ENCODE results near the gene EDC4.
A peak's percentile ranks its signal among the peaks of the same experiment; 100 is the strongest.

EDC4 gene

GRCh38 chr16:67877064-67877463 is 4.2 kb downstream of the EDC4 start:
- DNase-seq (ENCODE audit: low read depth, low spot score) = no peak

DNA sequence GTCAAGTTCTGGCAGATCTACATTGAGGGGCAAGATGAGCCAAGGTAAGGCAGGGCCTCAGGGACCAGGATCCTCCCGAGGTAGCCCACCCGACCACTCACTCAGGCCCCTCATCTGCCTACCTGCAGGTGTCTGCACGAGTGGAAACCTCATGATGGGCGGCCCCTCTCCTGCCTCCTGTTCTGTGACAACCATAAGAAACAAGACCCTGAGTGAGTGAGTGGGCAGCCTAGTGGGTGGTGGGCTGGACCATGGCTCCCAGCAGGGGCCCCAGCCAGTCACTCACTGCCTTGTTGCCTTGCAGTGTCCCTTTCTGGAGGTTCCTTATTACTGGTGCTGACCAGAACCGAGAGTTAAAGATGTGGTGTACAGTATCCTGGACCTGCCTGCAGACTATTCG is 5.4 kb downstream of the EDC4 start:
- no peak for DNase-seq (ENCODE audit: low read depth, low spot score)

DNA sequence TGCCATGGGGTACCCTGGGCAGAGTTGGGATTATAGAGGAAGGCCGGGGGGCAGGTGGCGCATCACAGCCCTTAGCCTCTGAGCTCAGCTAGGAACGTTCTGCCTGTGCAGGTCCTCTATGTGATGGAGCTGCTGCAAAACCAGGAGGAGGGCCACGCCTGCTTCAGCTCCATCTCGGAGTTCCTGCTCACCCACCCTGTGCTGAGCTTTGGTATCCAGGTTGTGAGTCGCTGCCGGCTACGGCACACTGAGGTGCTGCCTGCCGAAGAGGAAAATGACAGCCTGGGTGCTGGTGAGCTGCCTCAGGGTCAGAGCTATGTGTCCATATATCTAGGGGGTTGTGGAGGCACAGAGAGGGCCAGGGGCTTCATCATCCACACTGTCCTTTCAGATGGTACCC is 6.0 kb downstream of the EDC4 start:
- DNase-seq (ENCODE audit: low read depth, low spot score) = no peak

DNA sequence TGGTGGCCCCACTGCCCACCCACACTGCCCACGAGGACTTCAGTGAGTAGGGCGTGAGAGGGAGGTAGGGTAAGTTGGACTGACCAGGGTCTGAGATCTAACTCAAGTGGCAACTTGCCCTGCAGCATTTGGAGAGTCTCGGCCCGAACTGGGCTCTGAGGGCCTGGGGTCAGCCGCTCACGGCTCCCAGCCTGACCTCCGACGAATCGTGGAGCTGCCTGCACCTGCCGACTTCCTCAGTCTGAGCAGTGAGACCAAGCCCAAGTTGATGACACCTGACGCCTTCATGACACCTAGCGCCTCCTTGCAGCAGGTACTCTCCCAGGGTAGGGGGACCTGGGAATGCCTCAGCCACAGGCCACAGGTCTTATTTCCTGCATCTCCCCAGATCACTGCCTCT is 6.6 kb downstream of the EDC4 start:
- no peak for DNase-seq (ENCODE audit: low read depth, low spot score)

DNA sequence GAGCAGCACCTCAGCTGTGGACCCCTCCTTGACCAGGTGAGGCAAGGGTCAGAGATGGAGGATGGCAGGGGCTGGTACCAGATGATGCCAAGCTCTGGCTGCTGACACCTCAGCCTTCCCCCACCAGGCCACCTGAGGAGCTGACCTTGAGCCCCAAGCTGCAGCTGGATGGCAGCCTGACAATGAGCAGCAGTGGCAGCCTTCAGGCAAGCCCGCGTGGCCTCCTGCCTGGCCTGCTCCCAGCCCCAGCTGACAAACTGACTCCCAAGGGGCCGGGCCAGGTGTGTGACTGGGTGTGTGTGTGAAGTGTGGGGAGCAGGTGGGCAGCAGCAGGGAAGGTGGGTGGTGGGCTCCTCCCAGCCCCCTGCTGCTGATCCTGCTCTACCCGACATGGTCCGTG is 7.1 kb downstream of the EDC4 start:
- DNase-seq (ENCODE audit: low read depth, low spot score) = no peak

GRCh38 chr16:67880584-67880983 is 7.7 kb downstream of the EDC4 start:
- DNase-seq (ENCODE audit: low read depth, low spot score) = no peak

GRCh38 chr16:67881621-67882161 is 8.8 kb downstream of the EDC4 start:
- DNase-seq (ENCODE audit: low read depth, low spot score) = no peak

GRCh38 chr16:67882374-67883145 is 9.7 kb downstream of the EDC4 start:
- no peak for DNase-seq (ENCODE audit: low read depth, low spot score)

GRCh38 chr16:67883146-67883871 is 10.5 kb downstream of the EDC4 start:
- no peak for DNase-seq (ENCODE audit: low read depth, low spot score)

- no peak for DNase-seq (ENCODE audit: low read depth, low spot score)
Measured at GRCh38 chr16:67883872-67884261, 11.0 kb downstream of the EDC4 start.

DNA sequence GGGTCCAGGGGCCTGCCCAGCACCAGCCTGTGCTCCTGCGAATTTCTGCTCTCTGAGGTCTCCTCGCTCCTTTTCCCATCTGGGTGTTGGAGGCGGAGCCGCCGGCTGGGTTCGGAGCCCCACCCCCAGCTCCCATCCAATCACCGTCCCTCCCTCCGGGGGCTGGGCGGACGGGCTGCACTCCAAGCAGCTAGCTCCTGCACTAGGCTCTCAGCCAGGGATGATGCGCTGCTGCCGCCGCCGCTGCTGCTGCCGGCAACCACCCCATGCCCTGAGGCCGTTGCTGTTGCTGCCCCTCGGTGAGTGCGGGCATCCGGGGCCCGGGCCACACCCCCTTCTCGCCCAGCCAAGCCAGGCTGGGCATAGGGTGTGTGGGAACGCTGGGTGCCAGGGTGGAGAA is 11.8 kb downstream of the EDC4 start, which contains the start of gene NRN1L:
NRN1L (plus strand) TSS at position 202 of the 400 bp plus-strand sequence; CDS start at position 221, 19 bp downstream.
- peak; percentile 76 for DNase-seq (ENCODE audit: low read depth, low spot score)

- no peak for DNase-seq (ENCODE audit: low read depth, low spot score)
Measured at GRCh38 chr16:67885545-67885944, 12.7 kb downstream of the EDC4 start.

- no peak for DNase-seq (ENCODE audit: low read depth, low spot score)
Measured at GRCh38 chr16:67885976-67886375, 13.1 kb downstream of the EDC4 start.

DNA sequence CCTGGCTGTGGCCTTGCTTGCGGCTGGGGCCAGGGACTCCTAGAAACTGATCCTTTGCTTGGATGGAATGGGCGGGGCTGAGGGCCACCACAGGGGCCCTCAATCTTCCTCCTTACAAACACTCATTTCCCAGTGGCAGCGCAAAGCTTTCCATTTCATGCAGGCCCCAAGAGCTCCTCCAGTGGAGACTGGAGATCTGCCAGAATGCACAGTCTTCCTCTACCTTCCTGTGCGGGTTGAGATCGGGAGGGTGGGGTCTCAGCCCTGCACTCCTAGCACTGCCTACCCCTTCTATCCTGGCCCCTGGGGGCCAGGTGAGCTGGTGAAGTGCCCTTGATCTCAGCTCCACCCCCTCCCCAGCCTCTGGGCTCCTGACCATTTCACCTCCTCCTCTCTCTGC is 13.5 kb downstream of the EDC4 start:
- no peak for DNase-seq (ENCODE audit: low read depth, low spot score)

- no peak for DNase-seq (ENCODE audit: low read depth, low spot score)
Measured at GRCh38 chr16:67888331-67888730, 15.5 kb downstream of the EDC4 start.

- no peak for DNase-seq (ENCODE audit: low read depth, low spot score)
Measured at GRCh38 chr16:67892375-67892774, 19.5 kb downstream of the EDC4 start.

DNA sequence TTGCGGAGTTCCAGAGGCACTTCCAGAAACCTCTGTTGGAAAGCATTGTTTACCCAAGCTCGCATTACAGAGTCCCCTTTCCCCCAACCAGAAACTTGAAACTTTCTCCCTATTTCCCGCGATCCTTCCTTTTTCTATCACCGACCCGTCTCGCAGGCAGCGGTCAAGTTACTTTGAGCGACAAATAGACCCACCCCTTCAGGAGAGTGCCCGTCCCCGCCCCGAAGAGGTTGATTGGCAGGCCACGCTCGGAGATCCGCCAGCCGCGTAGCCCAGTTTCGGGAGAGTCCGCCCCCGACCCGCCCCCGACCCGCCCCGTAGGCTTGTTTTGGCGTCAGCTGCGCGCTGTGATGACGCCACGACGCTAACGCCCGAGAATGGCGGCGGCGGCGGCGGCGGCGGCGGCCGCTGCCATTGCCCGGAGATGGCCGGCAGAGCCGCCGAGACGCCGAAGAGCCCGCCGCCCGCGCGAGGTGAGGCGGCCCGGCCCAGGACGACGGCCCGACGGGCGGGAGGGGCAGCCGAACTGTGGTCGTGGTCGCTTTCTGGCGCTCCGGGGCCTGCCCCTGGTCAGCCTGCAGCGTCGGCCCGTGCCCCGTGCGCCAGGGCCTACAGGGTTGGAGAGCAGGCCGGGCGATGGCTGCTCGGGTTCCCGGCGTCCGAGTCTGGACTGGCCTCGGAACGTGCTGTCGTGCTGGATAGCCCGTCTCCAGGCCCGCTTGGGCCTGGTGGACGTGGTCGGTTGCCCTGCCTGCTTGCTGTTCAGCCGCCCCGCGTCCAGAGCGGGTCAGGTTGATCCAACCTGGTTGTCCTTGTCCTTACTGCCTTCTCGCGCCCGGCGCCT is 20.3 kb downstream of the EDC4 start, which contains the start of gene PSKH1:
PSKH1 (plus strand) TSS at position 356 of the 844 bp plus-strand sequence. CDS start 15,496 bp downstream, outside the sequence.
- DNase-seq (ENCODE audit: low read depth, low spot score) = peak; percentile 85

- no peak for DNase-seq (ENCODE audit: low read depth, low spot score)
Measured at GRCh38 chr16:67893743-67894399, 21.0 kb downstream of the EDC4 start.

GRCh38 chr16:67897231-67897630 is 24.4 kb downstream of the EDC4 start:
- DNase-seq (ENCODE audit: low read depth, low spot score) = no peak

DNA sequence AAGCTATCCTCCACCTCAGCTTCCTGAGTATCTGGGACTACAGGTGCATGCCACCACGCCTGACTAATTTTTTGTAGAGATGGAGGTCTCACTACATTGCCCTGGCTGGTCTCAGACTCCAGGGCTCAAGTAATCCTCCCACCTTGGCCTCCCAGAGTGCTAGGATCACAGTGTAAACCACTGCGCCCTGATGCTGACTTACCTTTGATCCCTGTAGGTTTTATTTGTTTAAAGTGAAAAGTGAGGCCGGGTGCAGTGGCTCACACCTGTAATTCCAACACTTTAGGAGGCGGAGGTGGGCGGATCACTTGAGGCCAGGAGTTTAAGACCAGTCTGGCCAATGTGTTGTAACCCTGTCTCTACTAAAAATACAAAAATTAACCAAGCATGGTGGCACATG is 28.9 kb downstream of the EDC4 start:
- DNase-seq (ENCODE audit: low read depth, low spot score) = no peak

- DNase-seq (ENCODE audit: low read depth, low spot score) = no peak
Measured at GRCh38 chr16:67902831-67903230, 30.0 kb downstream of the EDC4 start.

Data from brain pericyte (primary cell).